Cerebellar nuclear complex (tissue), 1 donor: ENCODE data around the gene GGA2.
A peak's percentile ranks its signal among the peaks of the same experiment; 100 is the strongest.
"Not testable (repeated sequence)": the region's sequence is repeated elsewhere in the genome, so short reads cannot be mapped to it uniquely, and the experiment has no call there.

Experiments
- DNase-seq, 2 experiments: peaks; one replicate each; lab custom pipeline; 2025; lab: John Stamatoyannopoulos, UW

GGA2 gene

GRCh38 chr16:23523876-23524385 lies 13.6 kb upstream of the GGA2 start:
- DNase-seq = no peak

- no peak for DNase-seq
Measured at GRCh38 chr16:23523321-23523720, 13.0 kb upstream of the GGA2 start.

- DNase-seq = no peak
Measured at GRCh38 chr16:23521965-23522364, 11.7 kb upstream of the GGA2 start.

- no peak for DNase-seq
Measured at GRCh38 chr16:23521037-23521743, 10.9 kb upstream of the GGA2 start.

GRCh38 chr16:23520500-23520899 lies 10.2 kb upstream of the GGA2 start:
- no peak for DNase-seq

GRCh38 chr16:23519282-23519681 lies 9.0 kb upstream of the GGA2 start:
- no peak for DNase-seq

- no peak for DNase-seq
Measured at GRCh38 chr16:23518435-23518891, 8.2 kb upstream of the GGA2 start.

GRCh38 chr16:23516366-23517137 lies 6.3 kb upstream of the GGA2 start:
- DNase-seq = no peak

- DNase-seq = no peak
Measured at GRCh38 chr16:23515881-23516280, 5.6 kb upstream of the GGA2 start.

- no peak for DNase-seq
Measured at GRCh38 chr16:23514381-23515152, 4.3 kb upstream of the GGA2 start.

GRCh38 chr16:23512168-23512695 lies 1.9 kb upstream of the GGA2 start:
- DNase-seq = no peak

- no peak for DNase-seq
Measured at GRCh38 chr16:23511731-23512130, 1.4 kb upstream of the GGA2 start.

GRCh38 chr16:23510915-23511270 lies 599 bp upstream of the GGA2 start:
- DNase-seq = not testable (repeated sequence)

GRCh38 chr16:23509782-23510163 lies 521 bp downstream of the GGA2 start:
- DNase-seq = no peak

GRCh38 chr16:23509441-23509754 lies 896 bp downstream of the GGA2 start:
- DNase-seq = no peak

GRCh38 chr16:23508589-23509440 lies 1.5 kb downstream of the GGA2 start:
- DNase-seq = peak; percentile 30

- DNase-seq = no peak
Measured at GRCh38 chr16:23506606-23506994, 3.7 kb downstream of the GGA2 start.

GRCh38 chr16:23505671-23506605 lies 4.4 kb downstream of the GGA2 start:
- DNase-seq = no peak

GRCh38 chr16:23505180-23505665 lies 5.1 kb downstream of the GGA2 start:
- no peak for DNase-seq
